ENCODE data around the gene ARHGAP32.

Gene ARHGAP32

GRCh38 chr11:129222158-129222557 lies 30.0 kb upstream of the ARHGAP32 start:
- TF ChIP-seq, protein P1, sequence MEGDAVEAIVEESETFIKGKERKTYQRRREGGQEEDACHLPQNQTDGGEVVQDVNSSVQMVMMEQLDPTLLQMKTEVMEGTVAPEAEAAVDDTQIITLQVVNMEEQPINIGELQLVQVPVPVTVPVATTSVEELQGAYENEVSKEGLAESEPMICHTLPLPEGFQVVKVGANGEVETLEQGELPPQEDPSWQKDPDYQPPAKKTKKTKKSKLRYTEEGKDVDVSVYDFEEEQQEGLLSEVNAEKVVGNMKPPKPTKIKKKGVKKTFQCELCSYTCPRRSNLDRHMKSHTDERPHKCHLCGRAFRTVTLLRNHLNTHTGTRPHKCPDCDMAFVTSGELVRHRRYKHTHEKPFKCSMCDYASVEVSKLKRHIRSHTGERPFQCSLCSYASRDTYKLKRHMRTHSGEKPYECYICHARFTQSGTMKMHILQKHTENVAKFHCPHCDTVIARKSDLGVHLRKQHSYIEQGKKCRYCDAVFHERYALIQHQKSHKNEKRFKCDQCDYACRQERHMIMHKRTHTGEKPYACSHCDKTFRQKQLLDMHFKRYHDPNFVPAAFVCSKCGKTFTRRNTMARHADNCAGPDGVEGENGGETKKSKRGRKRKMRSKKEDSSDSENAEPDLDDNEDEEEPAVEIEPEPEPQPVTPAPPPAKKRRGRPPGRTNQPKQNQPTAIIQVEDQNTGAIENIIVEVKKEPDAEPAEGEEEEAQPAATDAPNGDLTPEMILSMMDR (IDR thresholded peaks at IDR 0.05; ENCODE audit: extremely low read depth, insufficient read depth, missing control alignments) = no peak
- in situ Hi-C loops (cut with MboI; ENCODE audit: low pct_unique_long_range_greater_than_20kb, low sequenced_read_pairs, unreplicated experiment) = no loop called here
- no peak for DNase-seq (ENCODE audit: low spot score)

- no peak for DNase-seq (ENCODE audit: low spot score)
- in situ Hi-C loops (cut with MboI; ENCODE audit: low pct_unique_long_range_greater_than_20kb, low sequenced_read_pairs, unreplicated experiment) = no loop called here
- TF ChIP-seq, protein P1 (IDR thresholded peaks at IDR 0.05; ENCODE audit: extremely low read depth, insufficient read depth, missing control alignments) = no peak
Observed at GRCh38 chr11:129215506-129216245, 23.6 kb upstream of the ARHGAP32 start.

- in situ Hi-C loops (cut with MboI; ENCODE audit: low pct_unique_long_range_greater_than_20kb, low sequenced_read_pairs, unreplicated experiment) = no loop called here
- TF ChIP-seq, protein P1 (IDR thresholded peaks at IDR 0.05; ENCODE audit: extremely low read depth, insufficient read depth, missing control alignments) = no peak
- no peak for DNase-seq (ENCODE audit: low spot score)
Observed at GRCh38 chr11:129214710-129215295, 22.7 kb upstream of the ARHGAP32 start.

DNA sequence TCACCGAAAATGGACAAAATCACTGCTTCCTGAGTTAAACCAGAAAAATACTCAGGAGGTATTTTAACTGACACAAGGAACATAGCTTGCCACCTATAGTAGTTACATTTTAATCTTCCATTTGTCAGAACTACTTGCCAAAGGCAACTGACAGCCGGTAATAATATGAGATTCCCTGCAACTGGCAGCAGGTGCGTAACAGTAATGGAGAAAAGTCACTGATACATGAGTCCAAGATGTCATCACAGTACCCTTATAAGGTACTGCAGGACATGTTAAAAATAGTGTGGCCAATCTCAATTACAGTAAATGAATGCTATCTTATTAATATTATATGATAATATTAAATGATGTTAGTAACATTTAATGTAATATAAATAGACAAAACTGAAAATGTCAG lies 21.1 kb upstream of the ARHGAP32 start:
- no peak for DNase-seq (ENCODE audit: low spot score)
- TF ChIP-seq, protein P1 (IDR thresholded peaks at IDR 0.05; ENCODE audit: extremely low read depth, insufficient read depth, missing control alignments) = no peak
- in situ Hi-C loops (cut with MboI; ENCODE audit: low pct_unique_long_range_greater_than_20kb, low sequenced_read_pairs, unreplicated experiment) = no loop called here

GRCh38 chr11:129211397-129211796 lies 19.3 kb upstream of the ARHGAP32 start:
- DNase-seq (ENCODE audit: low spot score) = no peak
- in situ Hi-C loops (cut with MboI; ENCODE audit: low pct_unique_long_range_greater_than_20kb, low sequenced_read_pairs, unreplicated experiment) = no loop called here

GRCh38 chr11:129210831-129211181 lies 18.7 kb upstream of the ARHGAP32 start:
- in situ Hi-C loops (cut with MboI; ENCODE audit: low pct_unique_long_range_greater_than_20kb, low sequenced_read_pairs, unreplicated experiment) = no loop called here
- DNase-seq (ENCODE audit: low spot score) = no peak
- TF ChIP-seq, protein P1 (IDR thresholded peaks at IDR 0.05; ENCODE audit: extremely low read depth, insufficient read depth, missing control alignments) = no peak

More at GRCh38 chr11:129211397-129211796, 19.3 kb upstream of the ARHGAP32 start:
- TF ChIP-seq, protein P1 (IDR thresholded peaks at IDR 0.05; ENCODE audit: extremely low read depth, insufficient read depth, missing control alignments) = no peak
